Left ventricle myocardium superior (tissue), 1 donor: Measurements from ENCODE around the gene SPEF2. TPM values are rescaled to one million over a fixed set of nuclear protein-coding genes. Genes with fewer than 3 reads are reported as not detected.

ENCODE experiments used
- ATAC-seq: fragments of 200-7000 bp; cut with Tn5 transposase; one replicate; pipeline ENCODE4 v1.9.1; 2020; ENCODE audit warnings: mild to moderate bottlenecking, moderate library complexity
- DNase-seq: peaks from one replicate; pipeline ENCODE4 v3.0.0-alpha.2; 2020
- intact Hi-C: fragments of 100-400 bp; cut with micrococcal nuclease; formaldehyde crosslinking; loops from one replicate; pipeline ENCODE4 v1.11.0; 2022
- total RNA-seq: library from RNA; stranded (reverse); fragmentation: NEBNext Ultra II Directional; extraction: Animal tissue kit (Norgen Biotek cat#: 25700); gene quantifications from one replicate; pipeline ENCODE4 v1.2.1, GENCODE V29; 2021
- donor health status: DM: no; HTN: yes; CAD: no; lungs with severe emphysema.

SPEF2 gene
- total RNA-seq, 1 donor from 2014 or later: 2.7 TPM

GRCh38 chr5:35694481-35694880, 76.8 kb downstream of the SPEF2 start:
- intact Hi-C loops: no loop called here
- ATAC-seq (no peak), DNase-seq (no peak)

GRCh38 chr5:35698047-35698808, 80.6 kb downstream of the SPEF2 start:
- DNase-seq: no peak
- intact Hi-C loops: no loop called here
- ATAC-seq: no peak

GRCh38 chr5:35707659-35708058, 90.0 kb downstream of the SPEF2 start:
- intact Hi-C loops: no loop called here
- DNase-seq: no peak
- no peak for ATAC-seq

GRCh38 chr5:35709688-35710087, 92.0 kb downstream of the SPEF2 start:
- ATAC-seq (no peak), DNase-seq (no peak)
- intact Hi-C loops: no loop called here

- ATAC-seq (no peak), DNase-seq (no peak)
- intact Hi-C loops: no loop called here
Measured at GRCh38 chr5:35717718-35718117, 100.1 kb downstream of the SPEF2 start.

GRCh38 chr5:35735718-35736117, 118.1 kb downstream of the SPEF2 start:
- intact Hi-C loops: no loop called here
- ATAC-seq: no peak
- DNase-seq: no peak

GRCh38 chr5:35736280-35736679, 118.6 kb downstream of the SPEF2 start:
- DNase-seq (no peak), ATAC-seq (no peak)
- intact Hi-C loops: no loop called here

- ATAC-seq: no peak
- intact Hi-C loops: no loop called here
- DNase-seq: no peak
Measured at GRCh38 chr5:35741126-35741716, 123.6 kb downstream of the SPEF2 start.

- intact Hi-C loops: no loop called here
- ATAC-seq (no peak), DNase-seq (no peak)
Measured at GRCh38 chr5:35741971-35742370, 124.3 kb downstream of the SPEF2 start.

GRCh38 chr5:35743644-35744043, 126.0 kb downstream of the SPEF2 start:
- intact Hi-C loops: no loop called here
- ATAC-seq (no peak), DNase-seq (no peak)

GRCh38 chr5:35745193-35745592, 127.5 kb downstream of the SPEF2 start:
- DNase-seq: no peak
- ATAC-seq: no peak
- intact Hi-C loops: no loop called here

GRCh38 chr5:35745660-35746059, 128.0 kb downstream of the SPEF2 start:
- intact Hi-C loops: no loop called here
- DNase-seq (no peak), ATAC-seq (no peak)

- no peak for ATAC-seq
- no peak for DNase-seq
- intact Hi-C loops: no loop called here
Measured at GRCh38 chr5:35752012-35752411, 134.3 kb downstream of the SPEF2 start.

GRCh38 chr5:35753500-35753899, 135.8 kb downstream of the SPEF2 start:
- no peak for ATAC-seq
- intact Hi-C loops: no loop called here
- DNase-seq: no peak

- no peak for ATAC-seq
- DNase-seq: no peak
- intact Hi-C loops: no loop called here
Measured at GRCh38 chr5:35754481-35754880, 136.8 kb downstream of the SPEF2 start.

GRCh38 chr5:35755966-35756365, 138.3 kb downstream of the SPEF2 start:
- intact Hi-C loops: no loop called here
- ATAC-seq (no peak), DNase-seq (no peak)

GRCh38 chr5:35758151-35758724, 140.6 kb downstream of the SPEF2 start:
- intact Hi-C loops: no loop called here
- DNase-seq: no peak
- no peak for ATAC-seq

- no peak for ATAC-seq
- no peak for DNase-seq
- intact Hi-C loops: no loop called here
Measured at GRCh38 chr5:35761541-35761940, 143.9 kb downstream of the SPEF2 start.

- ATAC-seq (no peak), DNase-seq (no peak)
- intact Hi-C loops: no loop called here
Measured at GRCh38 chr5:35762368-35762767, 144.7 kb downstream of the SPEF2 start.

- intact Hi-C loops: no loop called here
- ATAC-seq (no peak), DNase-seq (no peak)
Measured at GRCh38 chr5:35765921-35766320, 148.3 kb downstream of the SPEF2 start.

GRCh38 chr5:35771300-35771699, 153.6 kb downstream of the SPEF2 start:
- intact Hi-C loops: no loop called here
- ATAC-seq: no peak
- no peak for DNase-seq
